Adrenal gland (tissue), 5 donors: ENCODE measurements around the gene CHMP2A.

Source experiments
- CTCF ChIP-seq, 6 experiments: fragments of 450-650 bp in 4 of 6; fragments of 200-600 bp in 2 of 6; sonication (generic) in 1 of 6; IDR thresholded peaks; 1 replicate in 5 of 6; 2 replicates in 1 of 6; pipeline versions ENCODE4 v1.5.1 to v1.8.0; 2016 to 2021; ENCODE audit warnings: antibody characterized with exemption in 6 of 6, mild to moderate bottlenecking in 2 of 6, moderate library complexity in 1 of 6
- POLR2A ChIP-seq, 2 donors: fragments of 450-650 bp; IDR thresholded peaks; one replicate each; pipeline ENCODE4 v1.6.1; 2017; ENCODE audit warnings: antibody characterized with exemption in 2 of 2, mild to moderate bottlenecking in 2 of 2, moderate library complexity in 1 of 2
- donor health status: DM: no; HTN: no; CAD: no.

- no peak for TF ChIP-seq CTCF (IDR thresholded peaks at IDR 0.05)
- no peak for TF ChIP-seq POLR2A (IDR thresholded peaks at IDR 0.05)
Measured at GRCh38 chr19:58563034-58563573, 8.2 kb upstream of the CHMP2A start.
